ENCODE results near the gene GAPDH. TPM values are rescaled to one million over a fixed set of nuclear protein-coding genes. Genes with fewer than 3 reads are reported as not detected.

GAPDH gene
- polyA plus RNA-seq, 2 of the 4 experiments (the other 2 are of a cell fraction), result 6,463 to 10,036 TPM

DNA sequence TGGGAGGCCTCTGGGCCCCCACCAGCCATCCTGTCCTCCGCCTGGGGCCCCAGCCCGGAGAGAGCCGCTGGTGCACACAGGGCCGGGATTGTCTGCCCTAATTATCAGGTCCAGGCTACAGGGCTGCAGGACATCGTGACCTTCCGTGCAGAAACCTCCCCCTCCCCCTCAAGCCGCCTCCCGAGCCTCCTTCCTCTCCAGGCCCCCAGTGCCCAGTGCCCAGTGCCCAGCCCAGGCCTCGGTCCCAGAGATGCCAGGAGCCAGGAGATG, 729 bp upstream of the GAPDH start:
- WGBS (ENCODE audit: missing lambda C conversion rate), result 0% methylated on average over 5 of the region's 9 CpGs
- peak overlapping the region; percentile 97 for H3K4me3 ChIP-seq
- no peaks in the 10 kb centered on the region for H3K9me3 ChIP-seq
- FAIRE-seq (no peak), ATAC-seq (peak; percentile 34 to 40), DNase-seq (ENCODE audit: low read depth in 1 of 2, low spot score in 1 of 2) (no peak)
- CTCF ChIA-PET, result interaction anchor here (2.1 to 25.9 kb wide), 3 partner anchors 24 to 108 kb away, joined by 9 to 491 read pairs (median 76); partner anchors contain the start of genes IFFO1 and NOP2
- peaks cover 45% of the 10 kb centered on the region for H3K4me1 ChIP-seq
- H3K27ac ChIP-seq, result peak overlapping the region; percentile 97 to 100
- peak overlapping the region; percentile 87 for H3K4me2 ChIP-seq
- POLR2A ChIA-PET, result interaction anchor here (0.5 to 3.2 kb wide), 35 partner anchors 10 to 318 kb away, joined by 3 to 42 read pairs (median 5); partner anchors contain the start of genes CDCA3, COPS7A, MRPL51 and NCAPD2
- TF ChIP-seq ZNF302 (CRISPR knock-in tag; IDR thresholded peaks at IDR 0.05) (no peak), FOXS1 (CRISPR knock-in tag; IDR thresholded peaks at IDR 0.05) (no peak), GATA3 (IDR thresholded peaks at IDR 0.05; ENCODE audit: borderline replicate concordance) (0 out of 2 replicates have a peak, but pooled peaks have one; percentile 8), POLR2A (IDR thresholded peaks at IDR 0.05; ENCODE audit: low read length) (peak; percentile 34), TFCP2L1 (CRISPR knock-in tag; IDR thresholded peaks at IDR 0.05) (no peak), ESRRA (IDR thresholded peaks at IDR 0.05; ENCODE audit: borderline replicate concordance, low read length) (peak; percentile 5; the same call in 1 of the 2 replicates)

- POLR2A ChIA-PET, result interaction anchor here (0.8 to 3.2 kb wide), 18 partner anchors 11 to 199 kb away, joined by 3 to 42 read pairs (median 6); partner anchors contain the start of genes MRPL51, NCAPD2, NOP2 and TNFRSF1A
- ATAC-seq (peak in 1 of 2 experiments; percentile 3; a peak in 3 of 6 replicates), FAIRE-seq (no peak), DNase-seq (ENCODE audit: low read depth in 1 of 2, low spot score in 1 of 2) (peak in 1 of 2 experiments; percentile 21)
- WGBS (ENCODE audit: missing lambda C conversion rate), result 0% methylated on average over 4 of the region's 25 CpGs
- TF ChIP-seq TFCP2L1 (CRISPR knock-in tag; IDR thresholded peaks at IDR 0.05) (no peak), JUN (IDR thresholded peaks at IDR 0.05) (peak; percentile 72 to 89), PHF8 (IDR thresholded peaks at IDR 0.05; ENCODE audit: borderline replicate concordance, low read depth) (0 out of 2 replicates have a peak, but pooled peaks have one; percentile 15), ZNF302 (CRISPR knock-in tag; IDR thresholded peaks at IDR 0.05) (no peak), BCL3 (IDR thresholded peaks at IDR 0.05) (peak; percentile 83; the same call in 2 of the 3 replicates), USF2 (IDR thresholded peaks at IDR 0.05) (no peak), HOXA7 (CRISPR knock-in tag; IDR thresholded peaks at IDR 0.05) (peak; percentile 53; the same call in 1 of the 2 replicates), ESRRA (IDR thresholded peaks at IDR 0.05; ENCODE audit: borderline replicate concordance, low read length) (0 out of 2 replicates have a peak, but pooled peaks have one; percentile 58)
- CTCF ChIA-PET, result interaction anchor here (0.6 to 25.9 kb wide), 6 partner anchors 23 to 208 kb away, joined by 3 to 491 read pairs (median 28); partner anchors contain the start of genes IFFO1 and NOP2
- H3K4me2 ChIP-seq, result peak overlapping the region; percentile 87
- H3K4me3 ChIP-seq, result peak overlapping the region; percentile 97
- H3K4me1 ChIP-seq, result peaks cover 53% of the 10 kb centered on the region
- peak overlapping the region; percentile 97 to 100 for H3K27ac ChIP-seq
- no peaks in the 10 kb centered on the region for H3K9me3 ChIP-seq
Observed at GRCh38 chr12:6534695-6534944, 303 bp downstream of the GAPDH start.

DNA sequence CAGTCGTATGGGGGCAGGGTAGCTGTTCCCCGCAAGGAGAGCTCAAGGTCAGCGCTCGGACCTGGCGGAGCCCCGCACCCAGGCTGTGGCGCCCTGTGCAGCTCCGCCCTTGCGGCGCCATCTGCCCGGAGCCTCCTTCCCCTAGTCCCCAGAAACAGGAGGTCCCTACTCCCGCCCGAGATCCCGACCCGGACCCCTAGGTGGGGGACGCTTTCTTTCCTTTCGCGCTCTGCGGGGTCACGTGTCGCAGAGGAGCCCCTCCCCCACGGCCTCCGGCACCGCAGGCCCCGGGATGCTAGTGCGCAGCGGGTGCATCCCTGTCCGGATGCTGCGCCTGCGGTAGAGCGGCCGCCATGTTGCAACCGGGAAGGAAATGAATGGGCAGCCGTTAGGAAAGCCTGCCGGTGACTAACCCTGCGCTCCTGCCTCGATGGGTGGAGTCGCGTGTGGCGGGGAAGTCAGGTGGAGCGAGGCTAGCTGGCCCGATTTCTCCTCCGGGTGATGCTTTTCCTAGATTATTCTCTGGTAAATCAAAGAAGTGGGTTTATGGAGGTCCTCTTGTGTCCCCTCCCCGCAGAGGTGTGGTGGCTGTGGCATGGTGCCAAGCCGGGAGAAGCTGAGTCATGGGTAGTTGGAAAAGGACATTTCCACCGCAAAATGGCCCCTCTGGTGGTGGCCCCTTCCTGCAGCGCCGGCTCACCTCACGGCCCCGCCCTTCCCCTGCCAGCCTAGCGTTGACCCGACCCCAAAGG, 804 bp downstream of the GAPDH start:
- H3K4me3 ChIP-seq, result peak overlapping the region; percentile 97
- CTCF ChIA-PET, result interaction anchor here (0.6 to 25.9 kb wide), 8 partner anchors 9 to 209 kb away, joined by 3 to 491 read pairs (median 14); partner anchors contain the start of genes IFFO1 and NOP2
- peak overlapping the region; percentile 97 to 100 for H3K27ac ChIP-seq
- 1% methylated on average over 45 of the region's 52 CpGs for WGBS (ENCODE audit: missing lambda C conversion rate)
- H3K9me3 ChIP-seq, result no peaks in the 10 kb centered on the region
- FAIRE-seq (no peak), DNase-seq (ENCODE audit: low read depth in 1 of 2, low spot score in 1 of 2) (peak; percentile 64 to 71), ATAC-seq (peak in 1 of 2 experiments; percentile 1; a peak in 3 of 6 replicates)
- peak overlapping the region; percentile 87 for H3K4me2 ChIP-seq
- POLR2A ChIA-PET, result interaction anchor here (1.1 to 3.2 kb wide), 11 partner anchors 12 to 199 kb away, joined by 3 to 42 read pairs (median 13); partner anchors contain the start of genes MRPL51, NCAPD2, NOP2 and TNFRSF1A
- H3K4me1 ChIP-seq, result peaks cover 58% of the 10 kb centered on the region
- TF ChIP-seq TFCP2L1 (CRISPR knock-in tag; IDR thresholded peaks at IDR 0.05) (peak; percentile 95; the same call in 1 of the 2 replicates), NPAS2 (CRISPR knock-in tag; IDR thresholded peaks at IDR 0.05; ENCODE audit: borderline replicate concordance) (peak; percentile 74), RARB (CRISPR knock-in tag; IDR thresholded peaks at IDR 0.05) (peak; percentile 23; the same call in 1 of the 2 replicates), NR3C1 (IDR thresholded peaks at IDR 0.05) (no peak), ELK1 (IDR thresholded peaks at IDR 0.05; ENCODE audit: low read depth, low read length) (no peak), POLR2A (IDR thresholded peaks at IDR 0.05; ENCODE audit: low read length) (peak; percentile 18; the same call in 1 of the 2 replicates), EHF (CRISPR knock-in tag; IDR thresholded peaks at IDR 0.05) (no peak), EP300 (IDR thresholded peaks at IDR 0.05) (no peak), HOXA7 (CRISPR knock-in tag; IDR thresholded peaks at IDR 0.05) (peak; percentile 72), HEYL (CRISPR knock-in tag; IDR thresholded peaks at IDR 0.05) (no peak), POLR2AphosphoS2 (conservative IDR thresholded peaks at IDR 0.05; ENCODE audit: low read length) (0 out of 2 replicates have a peak, but pooled peaks have one; percentile 66), GATA3 (IDR thresholded peaks at IDR 0.05; ENCODE audit: borderline replicate concordance) (peak; percentile 8; the same call in 1 of the 2 replicates)
- TF ChIP-seq, protein P1, sequence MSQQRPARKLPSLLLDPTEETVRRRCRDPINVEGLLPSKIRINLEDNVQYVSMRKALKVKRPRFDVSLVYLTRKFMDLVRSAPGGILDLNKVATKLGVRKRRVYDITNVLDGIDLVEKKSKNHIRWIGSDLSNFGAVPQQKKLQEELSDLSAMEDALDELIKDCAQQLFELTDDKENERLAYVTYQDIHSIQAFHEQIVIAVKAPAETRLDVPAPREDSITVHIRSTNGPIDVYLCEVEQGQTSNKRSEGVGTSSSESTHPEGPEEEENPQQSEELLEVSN (IDR thresholded peaks at IDR 0.05; ENCODE audit: borderline replicate concordance, low read depth), result no peak
- TF ChIP-seq, protein P2, sequence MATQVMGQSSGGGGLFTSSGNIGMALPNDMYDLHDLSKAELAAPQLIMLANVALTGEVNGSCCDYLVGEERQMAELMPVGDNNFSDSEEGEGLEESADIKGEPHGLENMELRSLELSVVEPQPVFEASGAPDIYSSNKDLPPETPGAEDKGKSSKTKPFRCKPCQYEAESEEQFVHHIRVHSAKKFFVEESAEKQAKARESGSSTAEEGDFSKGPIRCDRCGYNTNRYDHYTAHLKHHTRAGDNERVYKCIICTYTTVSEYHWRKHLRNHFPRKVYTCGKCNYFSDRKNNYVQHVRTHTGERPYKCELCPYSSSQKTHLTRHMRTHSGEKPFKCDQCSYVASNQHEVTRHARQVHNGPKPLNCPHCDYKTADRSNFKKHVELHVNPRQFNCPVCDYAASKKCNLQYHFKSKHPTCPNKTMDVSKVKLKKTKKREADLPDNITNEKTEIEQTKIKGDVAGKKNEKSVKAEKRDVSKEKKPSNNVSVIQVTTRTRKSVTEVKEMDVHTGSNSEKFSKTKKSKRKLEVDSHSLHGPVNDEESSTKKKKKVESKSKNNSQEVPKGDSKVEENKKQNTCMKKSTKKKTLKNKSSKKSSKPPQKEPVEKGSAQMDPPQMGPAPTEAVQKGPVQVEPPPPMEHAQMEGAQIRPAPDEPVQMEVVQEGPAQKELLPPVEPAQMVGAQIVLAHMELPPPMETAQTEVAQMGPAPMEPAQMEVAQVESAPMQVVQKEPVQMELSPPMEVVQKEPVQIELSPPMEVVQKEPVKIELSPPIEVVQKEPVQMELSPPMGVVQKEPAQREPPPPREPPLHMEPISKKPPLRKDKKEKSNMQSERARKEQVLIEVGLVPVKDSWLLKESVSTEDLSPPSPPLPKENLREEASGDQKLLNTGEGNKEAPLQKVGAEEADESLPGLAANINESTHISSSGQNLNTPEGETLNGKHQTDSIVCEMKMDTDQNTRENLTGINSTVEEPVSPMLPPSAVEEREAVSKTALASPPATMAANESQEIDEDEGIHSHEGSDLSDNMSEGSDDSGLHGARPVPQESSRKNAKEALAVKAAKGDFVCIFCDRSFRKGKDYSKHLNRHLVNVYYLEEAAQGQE (IDR thresholded peaks at IDR 0.05), result 0 out of 2 replicates have a peak, but pooled peaks have one; percentile 21

All from A549 (cell line).